SIG-M5 (cell line): Measurements from ENCODE around the gene JAKMIP2.
"Not testable (repeated sequence)": the region's sequence is repeated elsewhere in the genome, so short reads cannot be mapped to it uniquely, and the experiment has no call there.

Experiments used
- DNase-seq: peaks from one replicate; lab custom pipeline; 2025; lab: John Stamatoyannopoulos, UW

Gene JAKMIP2

GRCh38 chr5:147591120-147591519, 191.4 kb downstream of the JAKMIP2 start:
- DNase-seq: no peak

- no peak for DNase-seq
These were observed 192.4 kb downstream of the JAKMIP2 start for GRCh38 chr5:147590096-147590495.

GRCh38 chr5:147586832-147587231, 195.7 kb downstream of the JAKMIP2 start:
- no peak for DNase-seq

GRCh38 chr5:147586221-147586620, 196.3 kb downstream of the JAKMIP2 start:
- DNase-seq: no peak

- not testable (repeated sequence) for DNase-seq
These were observed 200.3 kb downstream of the JAKMIP2 start for GRCh38 chr5:147582272-147582671.

GRCh38 chr5:147580418-147580817, 202.1 kb downstream of the JAKMIP2 start:
- DNase-seq: not testable (repeated sequence)

GRCh38 chr5:147578228-147579024, 204.1 kb downstream of the JAKMIP2 start:
- no peak for DNase-seq

- no peak for DNase-seq
These were observed 205.6 kb downstream of the JAKMIP2 start for GRCh38 chr5:147576646-147577535.

- no peak for DNase-seq
These were observed 206.9 kb downstream of the JAKMIP2 start for GRCh38 chr5:147575598-147575997.

- DNase-seq: no peak
These were observed 209.3 kb downstream of the JAKMIP2 start for GRCh38 chr5:147573211-147573610.

GRCh38 chr5:147568710-147569406, 213.7 kb downstream of the JAKMIP2 start:
- no peak for DNase-seq

- DNase-seq: no peak
These were observed 214.5 kb downstream of the JAKMIP2 start for GRCh38 chr5:147567917-147568598.

- DNase-seq: no peak
These were observed 217.0 kb downstream of the JAKMIP2 start for GRCh38 chr5:147565524-147565923.

- DNase-seq: no peak
These were observed 218.4 kb downstream of the JAKMIP2 start for GRCh38 chr5:147564124-147564486.

- DNase-seq: no peak
These were observed 218.9 kb downstream of the JAKMIP2 start for GRCh38 chr5:147563466-147564123.

- no peak for DNase-seq
These were observed 221.1 kb downstream of the JAKMIP2 start for GRCh38 chr5:147561435-147561834.

GRCh38 chr5:147560718-147561331, 221.7 kb downstream of the JAKMIP2 start:
- no peak for DNase-seq

GRCh38 chr5:147559749-147560148, 222.8 kb downstream of the JAKMIP2 start:
- no peak for DNase-seq

GRCh38 chr5:147558826-147559225, 223.7 kb downstream of the JAKMIP2 start:
- no peak for DNase-seq

- no peak for DNase-seq
These were observed 224.4 kb downstream of the JAKMIP2 start for GRCh38 chr5:147557876-147558745.
